GM21737 (cell line): ENCODE measurements around the gene CHKB.

ENCODE experiments used
- ATAC-seq: cut with Tn5 transposase; IDR thresholded peaks from one replicate; pipeline ENCODE4 v1.9.1; 2021; ENCODE audit warnings: mild to moderate bottlenecking, moderate library complexity; ENCODE audit not compliant: unreplicated experiment

Gene CHKB

GRCh38 chr22:50600538-50600937, 17.9 kb upstream of the CHKB start, which contains the start of gene MAPK8IP2:
Gene MAPK8IP2, plus strand, starts transcription at chr22:50600793. Its CDS starts 26 bp downstream, at chr22:50600819.
- ATAC-seq = no peak

DNA sequence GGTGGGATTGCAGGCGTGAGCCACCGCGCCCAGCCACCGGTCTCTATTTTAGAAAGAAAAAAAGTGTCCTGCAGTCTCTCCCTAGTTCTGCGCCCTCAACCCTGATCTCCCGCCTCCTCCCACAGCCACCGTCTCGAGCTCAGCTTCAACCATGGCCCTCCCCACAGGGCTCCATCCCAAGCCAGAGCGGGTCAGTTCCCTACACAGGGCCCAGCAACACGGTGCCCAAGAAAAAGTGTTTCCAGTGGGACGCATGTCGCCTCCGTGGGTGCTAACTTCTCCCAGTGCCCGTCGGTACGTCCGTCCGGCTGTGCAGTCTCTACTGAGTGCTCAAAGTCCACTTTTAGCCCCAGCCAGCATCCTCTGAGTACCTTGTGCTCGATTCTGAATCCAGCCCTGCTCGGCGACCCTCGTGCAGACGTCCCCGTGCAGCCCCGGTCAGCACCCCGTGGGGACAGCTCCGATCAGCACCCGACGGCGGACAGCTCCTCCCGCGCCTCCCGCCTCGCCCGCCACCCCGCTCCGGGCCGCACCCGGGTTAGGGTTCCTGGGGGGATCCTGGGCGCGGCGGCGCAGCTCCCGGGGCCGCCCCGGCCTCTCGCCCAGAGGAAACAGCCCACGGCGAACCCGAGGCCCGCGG, 17.3 kb upstream of the CHKB start:
- no peak for ATAC-seq

- ATAC-seq = no peak
These were observed 14.4 kb upstream of the CHKB start for GRCh38 chr22:50597097-50597496.

GRCh38 chr22:50595189-50595588, 12.5 kb upstream of the CHKB start:
- ATAC-seq = no peak

DNA sequence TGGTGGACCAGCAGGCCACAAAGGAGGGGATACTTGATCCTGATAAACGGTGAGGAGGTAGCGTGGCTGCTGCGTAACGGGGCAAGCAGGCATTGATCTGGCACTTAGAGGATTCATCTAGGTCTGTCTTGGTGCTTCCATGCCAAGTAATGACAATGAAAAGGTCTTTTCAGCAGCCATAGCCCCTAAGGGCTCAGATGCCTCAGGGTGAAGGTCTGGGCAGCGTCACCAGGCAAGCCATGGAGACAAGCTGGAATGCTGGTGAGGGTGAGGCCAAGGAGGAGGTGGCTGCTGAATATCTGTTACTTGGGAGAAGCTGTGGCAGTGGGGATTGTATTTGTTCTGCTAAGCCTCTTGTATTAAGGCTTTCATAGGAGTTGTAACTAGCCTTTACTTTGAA, 4.8 kb upstream of the CHKB start:
- ATAC-seq = no peak

DNA sequence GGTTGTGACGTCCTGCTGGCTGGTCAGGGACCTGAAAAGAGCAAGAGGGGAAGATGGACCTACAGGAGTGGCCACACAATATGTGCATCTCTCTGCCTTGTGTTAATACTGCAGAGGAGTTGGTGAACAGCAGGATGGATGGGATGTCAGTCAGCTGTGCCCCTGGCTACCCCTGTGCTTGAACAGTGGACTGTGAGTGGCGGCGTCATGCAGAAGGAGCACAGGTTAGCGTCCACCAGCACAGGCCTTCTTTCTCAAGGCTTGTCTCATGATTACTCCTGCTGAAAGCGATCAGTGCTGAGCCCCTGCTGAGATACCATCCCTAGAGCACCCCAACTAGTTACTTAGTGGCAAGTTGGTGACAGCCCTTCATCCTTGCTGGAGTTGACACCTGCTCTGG, 3.8 kb upstream of the CHKB start:
- ATAC-seq = no peak

- no peak for ATAC-seq
These were observed 3.1 kb upstream of the CHKB start for GRCh38 chr22:50585781-50586180.

- no peak for ATAC-seq
These were observed 2.6 kb upstream of the CHKB start for GRCh38 chr22:50585238-50585637.

DNA sequence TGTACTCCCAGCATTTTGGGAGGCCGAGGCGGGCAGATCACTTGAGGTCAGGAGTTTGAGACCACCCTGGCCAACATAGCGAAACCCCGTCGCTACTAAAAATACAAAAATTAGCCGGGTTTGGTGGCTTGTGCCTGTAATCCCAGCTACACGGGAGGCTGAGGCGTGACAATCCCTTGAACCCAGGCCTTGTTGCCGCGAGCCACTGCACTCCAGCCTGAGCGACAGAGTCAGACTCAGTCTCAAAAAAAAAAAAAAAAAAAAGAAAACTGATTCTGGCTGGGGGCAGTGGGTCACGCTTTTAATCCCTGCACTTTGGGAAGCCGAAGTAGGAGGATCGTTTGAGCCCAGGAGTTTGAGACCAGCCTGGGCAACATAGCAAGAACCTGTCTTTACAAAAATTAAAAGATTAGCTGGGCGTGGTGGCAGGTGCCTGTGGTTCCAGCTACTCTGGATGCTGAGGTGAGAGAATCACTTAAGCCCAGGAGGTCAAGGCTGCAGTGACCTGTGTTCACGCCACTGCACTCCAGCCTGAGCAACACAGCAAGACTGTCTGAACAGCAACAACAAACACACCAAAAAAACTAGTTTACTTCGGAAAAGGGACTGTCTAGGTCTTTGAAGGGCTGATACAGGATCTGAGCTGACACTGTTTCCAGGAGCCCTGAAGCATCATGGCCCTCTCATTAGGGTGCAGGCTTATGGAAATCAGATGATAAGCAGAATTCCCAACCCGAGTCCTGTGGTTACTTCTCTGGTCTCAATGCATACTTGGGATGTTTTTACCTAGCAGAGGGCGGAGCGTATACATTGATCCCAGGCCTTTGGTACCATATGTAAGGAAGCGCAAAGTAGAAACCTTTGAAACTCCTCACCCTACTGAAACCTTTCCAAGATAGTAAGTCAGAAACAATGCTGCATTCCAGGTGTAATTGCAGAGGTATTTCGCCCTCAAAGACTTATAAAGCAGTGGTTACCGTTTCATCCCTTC, 1.8 kb upstream of the CHKB start:
- no peak for ATAC-seq

- ATAC-seq = peak; percentile 22
These were observed 729 bp upstream of the CHKB start for GRCh38 chr22:50583294-50583861.

GRCh38 chr22:50581950-50582492, 628 bp downstream of the CHKB start:
- no peak for ATAC-seq

DNA sequence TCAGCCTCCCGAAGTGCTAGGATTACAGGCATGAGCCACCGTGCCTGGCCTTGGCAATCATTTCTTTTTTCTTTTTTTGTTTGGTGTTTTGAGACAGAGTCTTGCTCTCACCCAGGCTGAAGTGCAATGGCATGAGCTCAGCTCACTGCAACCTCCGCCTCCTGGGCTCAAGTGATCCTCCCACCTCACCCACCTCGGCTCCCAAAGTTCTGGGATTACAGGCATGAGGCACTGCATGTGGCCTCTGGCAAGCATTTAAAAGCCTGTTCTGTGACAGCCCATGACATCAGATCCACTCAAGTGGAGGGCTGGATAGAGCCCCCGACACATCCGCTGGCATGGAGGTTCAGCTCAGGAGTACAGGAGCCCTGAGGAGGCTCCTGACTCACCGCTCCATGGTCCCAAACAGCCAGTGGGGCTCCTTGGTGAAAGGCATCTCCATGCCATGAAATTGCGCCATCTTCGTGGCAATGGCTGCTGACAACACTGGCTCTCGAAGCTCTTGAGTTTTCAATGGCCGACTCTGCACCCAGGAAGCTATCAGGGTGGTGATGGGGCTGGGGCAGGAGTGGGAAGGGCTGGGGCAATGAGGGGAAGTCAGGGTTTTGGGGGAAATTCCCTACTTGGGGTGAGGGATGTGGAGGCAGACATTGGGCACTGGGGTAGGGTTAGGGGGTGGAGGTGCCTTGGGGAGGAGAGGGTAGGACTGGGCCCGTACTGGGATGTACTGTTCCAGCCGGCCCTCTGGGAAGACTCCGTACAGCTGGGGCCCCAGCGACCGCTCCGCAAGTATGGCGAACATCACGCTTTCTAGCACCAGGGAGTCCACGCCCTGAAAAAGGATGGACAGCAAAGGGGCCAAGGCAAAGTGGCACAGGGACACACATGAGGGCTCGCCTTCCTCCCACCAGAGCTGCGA, 1.4 kb downstream of the CHKB start:
- no peak for ATAC-seq

- no peak for ATAC-seq
These were observed 2.9 kb downstream of the CHKB start for GRCh38 chr22:50579752-50580151.

- ATAC-seq = no peak
These were observed 3.8 kb downstream of the CHKB start for GRCh38 chr22:50578776-50579310.

GRCh38 chr22:50577987-50578775, 4.5 kb downstream of the CHKB start, which contains the start of gene CPT1B:
Gene CPT1B, minus strand, starts transcription at chr22:50578427. Its CDS starts 512 bp downstream, at chr22:50577915.
- no peak for ATAC-seq

DNA sequence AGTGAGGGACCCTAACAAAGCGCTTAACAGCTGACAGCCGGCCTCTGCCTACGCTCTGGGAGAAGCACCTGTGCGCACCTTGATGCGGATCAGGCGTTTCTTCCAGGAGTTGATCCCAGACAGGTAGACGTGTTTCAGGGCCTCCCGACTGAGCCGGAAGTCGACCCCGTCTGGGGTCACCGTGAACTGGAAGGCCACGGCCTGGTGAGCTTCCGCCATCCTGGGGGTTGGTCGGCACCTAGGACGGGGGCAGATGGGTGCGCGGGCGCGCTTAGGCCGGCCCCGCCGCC, 5.0 kb downstream of the CHKB start:
- no peak for ATAC-seq

DNA sequence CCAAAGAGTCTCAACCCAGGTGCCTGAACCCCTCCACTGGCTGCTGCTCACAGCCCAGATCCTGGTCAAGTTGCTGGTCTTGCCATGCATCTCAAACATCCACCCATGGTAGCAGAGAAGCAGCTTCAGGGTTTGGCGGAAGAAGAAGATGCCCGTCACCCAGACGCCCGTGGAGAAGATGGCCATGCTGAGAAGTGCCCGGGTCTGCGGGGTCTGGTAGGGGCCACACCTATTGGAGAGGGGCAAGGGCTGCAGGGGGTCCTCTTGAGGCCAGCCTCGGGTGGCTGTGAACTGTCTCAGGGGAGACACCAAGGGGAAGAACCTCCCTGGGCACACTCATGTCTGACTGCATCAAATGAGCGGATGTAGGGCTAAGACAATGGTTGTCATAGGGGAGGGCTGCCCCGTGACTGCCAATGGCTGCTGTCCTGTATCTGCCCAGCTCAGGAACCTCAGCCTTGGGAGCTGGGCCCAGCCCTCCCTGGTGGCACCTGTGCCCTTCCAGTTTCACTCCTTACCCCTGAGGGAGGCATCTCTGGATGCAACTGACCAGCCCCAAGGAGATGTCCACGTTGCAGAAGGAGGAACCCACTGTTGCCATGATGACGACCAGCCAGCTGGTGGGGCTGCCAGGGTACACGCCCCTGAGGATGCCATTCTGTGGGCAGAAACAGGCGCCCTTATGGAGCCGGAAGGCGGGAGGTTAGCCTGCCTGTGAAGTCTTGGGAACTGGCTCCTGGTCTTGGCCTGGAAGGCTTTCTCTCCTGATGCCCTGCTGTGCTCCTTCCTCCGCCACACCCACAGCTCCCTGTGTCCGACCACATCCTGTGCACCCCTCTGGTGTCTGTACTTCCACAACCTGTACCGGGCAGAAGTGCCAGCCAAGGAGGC, 5.6 kb downstream of the CHKB start:
- ATAC-seq = no peak

DNA sequence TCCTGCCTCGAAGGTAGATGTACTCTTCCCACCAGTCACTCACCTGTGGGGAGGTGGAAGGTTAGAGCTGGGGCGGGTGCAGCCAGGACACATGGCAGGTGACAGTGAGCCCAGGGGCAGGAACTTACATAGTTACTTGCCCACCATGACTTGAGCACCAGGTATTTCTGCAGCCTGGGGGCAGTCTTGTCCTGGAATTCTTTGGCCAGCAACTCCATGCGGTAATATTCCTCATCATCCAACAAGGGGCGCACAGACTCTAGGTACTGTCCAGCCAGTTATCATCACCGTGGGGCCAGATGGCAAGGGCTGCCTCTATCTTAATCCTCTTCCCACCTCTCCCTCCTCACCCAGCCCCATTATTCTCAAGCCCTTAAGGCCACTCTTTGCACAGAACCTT, 6.6 kb downstream of the CHKB start:
- no peak for ATAC-seq
